Measurements from ENCODE around the gene KRTAP10-4.
"Not testable (repeated sequence)": the region's sequence is repeated elsewhere in the genome, so short reads cannot be mapped to it uniquely, and the experiment has no call there.

The KRTAP10-4 gene

DNA sequence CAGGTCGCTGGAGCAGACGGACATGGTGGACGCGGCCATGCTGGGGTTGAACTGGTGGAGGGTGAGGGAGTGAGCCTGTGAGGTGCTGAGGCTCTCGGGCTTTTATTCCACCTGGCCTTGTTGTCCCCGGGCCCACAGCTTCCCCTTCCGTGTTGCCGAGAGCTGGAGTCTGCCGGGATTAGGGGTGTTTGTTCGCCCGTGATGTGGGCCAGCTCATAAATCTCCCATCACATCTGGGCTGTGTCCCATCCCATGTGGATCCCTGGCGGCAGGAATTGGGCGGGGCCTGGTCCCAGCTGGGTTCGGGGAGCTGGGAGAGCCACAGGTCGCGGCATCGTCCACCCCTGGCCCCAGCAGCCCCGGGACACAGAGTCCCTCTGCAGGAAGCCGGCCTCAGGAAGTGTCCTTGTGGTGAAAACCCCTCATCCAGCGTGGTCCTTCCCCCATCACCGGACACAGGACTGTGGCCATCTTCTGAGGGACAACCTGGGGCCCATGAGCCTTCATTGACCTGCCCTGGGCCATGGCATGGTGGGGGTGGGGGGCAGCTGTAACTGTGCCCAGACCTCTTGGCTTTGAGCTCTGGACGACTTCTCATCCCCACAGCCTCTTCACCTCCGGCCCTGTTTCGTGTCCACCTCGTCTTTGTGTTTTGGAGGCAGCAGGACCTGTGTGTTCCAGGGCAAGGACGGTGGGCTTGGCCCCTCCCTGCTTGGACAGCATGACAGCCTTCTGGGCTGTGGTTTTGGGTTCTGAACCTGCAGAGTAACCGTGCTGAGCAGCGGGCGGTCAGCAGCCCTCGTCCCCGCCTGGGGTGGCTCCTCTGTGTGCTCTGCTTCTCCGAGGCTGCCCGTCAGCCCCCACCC is 19.1 kb downstream of the KRTAP10-4 start, which contains the start of gene KRTAP10-6:
TSS of gene KRTAP10-6 (minus strand) at position 60 of the 866 bp plus-strand sequence. CDS start at position 39, 21 bp downstream.
- no peak for DNase-seq (ENCODE audit: low spot score in 2 of 2)
- no peak within 1 kb of the TSS for H3K4me3 Mint-ChIP-seq
- no peak within 1 kb of the TSS for H3K27ac Mint-ChIP-seq
- no peaks in the 10 kb centered on the region for H3K36me3 Mint-ChIP-seq
- ATAC-seq = no peak
- H3K9me3 Mint-ChIP-seq = no peaks in the 10 kb centered on the region
- H3K4me1 Mint-ChIP-seq = peaks cover 5% of the 10 kb centered on the region

DNA sequence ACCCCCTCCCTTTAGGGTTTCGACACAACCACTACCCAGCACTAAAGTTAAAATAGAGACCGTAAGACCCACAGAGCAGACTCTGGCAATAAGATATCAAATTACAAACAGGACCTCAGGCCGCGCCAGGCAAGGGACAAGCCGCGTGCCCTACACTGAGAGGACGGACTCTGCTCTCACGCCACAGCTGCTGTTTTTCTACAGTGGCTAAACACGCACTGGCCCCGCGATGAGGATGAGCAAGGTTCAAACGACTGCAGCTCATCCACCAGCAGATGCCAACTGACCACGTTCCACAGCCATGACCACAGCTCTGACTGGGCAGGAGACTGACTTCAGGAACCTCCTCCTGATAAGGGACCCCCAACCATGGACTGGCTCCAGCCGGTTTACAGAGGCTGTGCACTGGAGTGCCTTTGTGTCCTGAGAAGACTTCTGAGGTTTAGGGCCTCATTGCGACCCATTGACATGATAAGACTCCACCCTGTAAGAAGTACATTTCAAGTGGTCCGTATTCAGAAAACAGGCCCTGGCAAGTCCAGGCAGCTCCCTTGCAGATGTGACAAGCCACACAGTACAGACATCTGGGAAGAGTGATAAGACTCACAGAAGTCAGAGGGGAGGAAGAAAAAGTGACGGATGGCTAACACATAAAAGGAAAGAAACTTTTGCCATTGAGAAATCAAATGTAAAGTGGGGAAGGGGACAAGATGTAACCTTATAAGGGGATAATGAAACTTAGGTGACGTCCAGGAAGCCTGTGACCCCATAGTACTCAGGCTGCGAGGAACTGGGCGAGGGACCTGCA is 20.3 kb downstream of the KRTAP10-4 start:
- no peaks in the 10 kb centered on the region for H3K36me3 Mint-ChIP-seq
- peaks cover 5% of the 10 kb centered on the region for H3K4me1 Mint-ChIP-seq
- peaks cover 3% of the 10 kb centered on the region for H3K9me3 Mint-ChIP-seq
- ATAC-seq = no peak
- DNase-seq (ENCODE audit: low spot score in 2 of 2) = no peak
- H3K4me3 Mint-ChIP-seq = no peak overlapping the region
- H3K27ac Mint-ChIP-seq = no peak overlapping the region

DNA sequence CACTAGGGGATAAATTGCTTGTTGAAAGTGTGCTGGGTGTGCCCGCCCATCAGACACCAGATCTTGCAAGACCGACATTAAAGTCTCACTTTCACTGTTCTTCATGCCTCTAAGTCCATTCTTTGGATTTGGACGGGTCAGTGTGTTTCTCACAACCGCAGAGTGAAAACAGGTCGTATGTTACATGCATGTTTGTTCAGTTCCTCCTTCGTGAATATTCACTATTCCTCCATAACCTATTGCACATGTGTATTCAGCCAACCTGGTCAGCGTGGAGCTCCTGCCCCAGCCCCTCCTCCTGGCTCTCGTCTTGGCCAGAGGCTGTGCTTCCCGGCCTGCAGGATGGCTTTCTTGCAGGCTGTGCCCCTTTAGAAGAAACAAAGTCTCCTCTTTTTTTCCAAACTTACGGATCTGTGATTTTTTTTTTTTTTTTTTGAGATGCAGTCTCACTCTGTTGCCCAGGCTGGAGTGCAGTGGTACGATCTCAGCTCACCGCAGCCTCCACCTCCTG is 20.9 kb downstream of the KRTAP10-4 start:
- no peak overlapping the region for H3K27ac Mint-ChIP-seq
- ATAC-seq = no peak
- DNase-seq (ENCODE audit: low spot score in 2 of 2) = no peak
- peaks cover 5% of the 10 kb centered on the region for H3K4me1 Mint-ChIP-seq
- H3K4me3 Mint-ChIP-seq = no peak overlapping the region
- no peaks in the 10 kb centered on the region for H3K36me3 Mint-ChIP-seq
- H3K9me3 Mint-ChIP-seq = peaks cover 3% of the 10 kb centered on the region

DNA sequence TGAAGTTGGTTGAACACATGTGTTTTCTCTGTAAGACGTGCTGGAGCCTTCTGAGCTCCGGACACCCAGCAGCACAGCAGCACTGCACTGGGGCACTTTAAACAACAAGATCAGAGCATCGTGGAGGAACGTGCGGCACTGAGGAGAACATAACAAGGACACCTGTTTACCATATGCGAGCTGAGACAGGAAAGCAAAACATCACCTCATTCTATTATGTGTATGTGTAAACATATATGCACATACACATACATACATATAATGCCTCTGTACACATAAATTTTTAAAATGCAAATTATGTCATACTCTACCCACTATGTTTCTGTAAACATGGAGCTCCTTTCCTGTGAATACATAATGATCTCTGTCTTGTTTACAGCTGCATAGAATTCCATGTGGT is 22.0 kb downstream of the KRTAP10-4 start:
- Mint-ChIP-seq H3K36me3 (no peaks in the 10 kb centered on the region), H3K9me3 (peaks cover 3% of the 10 kb centered on the region), H3K4me1 (peaks cover 5% of the 10 kb centered on the region), H3K4me3 (no peak overlapping the region), H3K27ac (no peak overlapping the region)
- DNase-seq (ENCODE audit: low spot score in 2 of 2) (no peak), ATAC-seq (no peak)

DNA sequence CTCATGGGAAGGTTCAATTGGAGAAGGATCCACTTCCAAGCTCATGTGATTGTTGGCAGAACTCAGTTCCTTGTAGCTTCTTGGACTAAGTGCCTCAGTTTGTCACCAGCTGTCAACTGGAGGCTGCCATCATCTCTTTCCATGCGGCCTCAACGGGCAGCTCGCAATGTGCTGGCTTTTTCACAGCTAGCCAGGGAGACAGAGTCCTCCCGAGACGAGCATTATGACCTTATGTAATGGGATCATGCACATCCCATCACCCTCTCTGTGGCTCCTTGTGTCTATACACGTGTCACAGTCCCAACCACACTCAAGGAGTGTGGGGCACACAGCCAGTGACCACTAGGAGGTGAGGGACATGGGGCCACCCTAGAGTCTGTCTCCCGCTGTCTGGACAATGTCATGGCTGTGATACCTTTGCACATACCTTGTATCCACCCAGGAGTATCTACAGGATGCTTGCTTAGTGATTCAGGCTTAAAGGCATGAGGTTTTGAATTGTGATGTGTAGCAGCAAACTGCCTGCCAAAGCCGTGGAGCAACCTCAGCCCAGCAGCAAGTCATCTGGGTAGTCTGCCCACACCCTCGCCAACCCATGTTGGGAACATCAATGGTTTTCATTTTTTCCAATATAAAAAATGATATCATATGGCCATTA is 22.7 kb downstream of the KRTAP10-4 start:
- DNase-seq (ENCODE audit: low spot score in 2 of 2) (no peak), ATAC-seq (no peak)
- H3K27ac Mint-ChIP-seq = no peak overlapping the region
- peaks cover 3% of the 10 kb centered on the region for H3K9me3 Mint-ChIP-seq
- H3K36me3 Mint-ChIP-seq = no peaks in the 10 kb centered on the region
- no peak overlapping the region for H3K4me3 Mint-ChIP-seq
- H3K4me1 Mint-ChIP-seq = peaks cover 5% of the 10 kb centered on the region

DNA sequence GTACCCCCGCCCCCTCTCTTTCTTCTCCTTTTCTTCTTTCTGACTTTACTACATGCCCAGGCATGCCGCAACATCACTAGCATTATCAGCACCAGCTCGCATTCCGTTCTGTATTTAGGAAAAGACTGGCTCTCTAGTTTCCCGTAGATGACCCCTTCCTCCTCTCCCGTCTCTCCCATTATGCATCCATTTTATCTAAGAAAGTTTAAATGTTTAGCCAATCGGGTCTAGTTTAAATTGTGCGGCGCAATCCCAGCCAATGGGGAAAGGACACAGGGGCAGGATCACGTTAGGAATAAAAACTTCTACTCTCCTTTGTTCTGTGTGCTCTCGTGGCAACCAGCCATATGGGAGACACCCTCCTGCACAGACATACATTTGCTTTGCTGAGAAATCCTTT is 24.5 kb downstream of the KRTAP10-4 start:
- ATAC-seq (no peak), DNase-seq (ENCODE audit: low spot score in 2 of 2) (no peak)
- no peak overlapping the region for H3K4me3 Mint-ChIP-seq
- H3K4me1 Mint-ChIP-seq = peaks cover 11% of the 10 kb centered on the region
- no peaks in the 10 kb centered on the region for H3K36me3 Mint-ChIP-seq
- H3K27ac Mint-ChIP-seq = no peak overlapping the region
- peaks cover 3% of the 10 kb centered on the region for H3K9me3 Mint-ChIP-seq

DNA sequence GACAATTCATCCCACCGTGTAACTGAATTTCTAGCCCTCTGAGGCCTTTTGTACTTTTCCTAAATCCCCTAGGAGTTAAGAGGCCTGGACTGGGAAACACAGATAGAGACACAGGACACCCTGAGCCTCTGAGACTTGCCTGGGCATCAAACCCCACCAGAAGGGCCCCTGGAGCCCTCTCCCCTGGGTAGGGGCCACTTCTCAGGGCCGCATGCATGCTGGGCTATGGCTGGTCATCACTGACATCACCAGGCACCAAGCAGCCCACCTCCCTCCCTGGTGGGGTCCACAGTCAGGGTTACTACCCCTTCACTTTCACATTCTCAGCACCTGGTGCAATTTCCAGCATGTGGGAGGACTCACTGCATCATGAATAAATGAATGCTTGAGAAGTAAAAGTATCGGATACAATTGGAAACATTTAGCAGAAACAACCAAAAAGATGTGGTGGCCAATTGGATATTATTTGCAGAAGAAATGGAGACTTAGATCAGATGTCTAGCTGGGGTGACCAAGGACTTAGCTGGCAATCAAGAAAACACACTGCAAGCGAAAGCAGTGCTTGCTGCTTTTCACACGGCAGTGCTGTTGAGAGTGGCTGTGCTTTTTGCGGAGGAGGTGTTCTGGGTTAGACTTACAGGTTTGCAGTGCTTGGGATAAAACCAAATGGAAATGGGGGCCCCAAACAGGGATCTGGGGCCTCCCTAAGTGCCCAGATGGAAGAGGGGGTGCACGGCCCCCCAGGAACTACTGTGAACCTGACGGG is 25.9 kb downstream of the KRTAP10-4 start:
- Mint-ChIP-seq H3K36me3 (no peaks in the 10 kb centered on the region), H3K27ac (no peak overlapping the region), H3K9me3 (peaks cover 3% of the 10 kb centered on the region), H3K4me1 (peaks cover 11% of the 10 kb centered on the region), H3K4me3 (no peak overlapping the region)
- no peak for ATAC-seq
- no peak for DNase-seq (ENCODE audit: low spot score in 2 of 2)

DNA sequence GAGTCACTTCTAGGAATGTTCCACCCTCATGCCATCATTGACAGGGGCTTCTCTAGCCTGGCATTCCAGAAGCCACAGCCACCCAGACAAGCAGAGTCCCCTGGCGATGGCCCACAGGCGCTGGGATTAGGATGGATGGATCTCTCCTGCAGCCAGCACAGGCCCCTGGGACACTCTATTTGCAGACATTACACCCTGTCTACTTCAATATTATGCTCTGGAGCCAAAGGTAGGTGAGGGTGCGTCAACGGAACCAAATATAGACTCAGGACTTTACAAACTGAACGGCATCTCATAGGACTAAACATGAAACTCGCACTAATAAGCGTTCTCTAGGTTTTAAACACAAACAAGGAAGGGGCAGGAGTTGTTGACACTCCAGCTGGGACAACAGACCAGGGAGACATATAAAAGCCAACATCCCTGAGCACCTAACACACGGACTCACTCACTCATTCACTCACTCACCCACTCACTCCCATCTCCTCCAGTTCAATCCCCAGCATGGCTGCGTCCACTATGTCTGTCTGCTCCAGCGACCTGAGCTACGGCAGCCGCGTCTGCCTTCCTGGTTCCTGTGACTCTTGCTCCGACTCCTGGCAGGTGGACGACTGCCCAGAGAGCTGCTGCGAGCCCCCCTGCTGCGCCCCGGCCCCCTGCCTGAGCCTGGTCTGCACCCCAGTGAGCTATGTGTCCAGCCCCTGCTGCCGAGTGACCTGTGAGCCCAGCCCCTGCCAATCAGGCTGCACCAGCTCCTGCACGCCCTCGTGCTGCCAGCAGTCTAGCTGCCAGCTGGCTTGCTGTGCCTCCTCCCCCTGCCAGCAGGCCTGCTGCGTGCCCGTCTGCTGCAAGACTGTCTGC is 26.8 kb downstream of the KRTAP10-4 start, which contains the start of gene KRTAP10-7:
TSS of gene KRTAP10-7 (plus strand) at position 480 of the 861 bp plus-strand sequence. CDS start at position 505, 25 bp downstream.
- not testable (repeated sequence) for DNase-seq (ENCODE audit: low spot score in 2 of 2); H3K36me3 Mint-ChIP-seq; ATAC-seq; H3K4me1 Mint-ChIP-seq; H3K9me3 Mint-ChIP-seq; H3K27ac Mint-ChIP-seq; H3K4me3 Mint-ChIP-seq

DNA sequence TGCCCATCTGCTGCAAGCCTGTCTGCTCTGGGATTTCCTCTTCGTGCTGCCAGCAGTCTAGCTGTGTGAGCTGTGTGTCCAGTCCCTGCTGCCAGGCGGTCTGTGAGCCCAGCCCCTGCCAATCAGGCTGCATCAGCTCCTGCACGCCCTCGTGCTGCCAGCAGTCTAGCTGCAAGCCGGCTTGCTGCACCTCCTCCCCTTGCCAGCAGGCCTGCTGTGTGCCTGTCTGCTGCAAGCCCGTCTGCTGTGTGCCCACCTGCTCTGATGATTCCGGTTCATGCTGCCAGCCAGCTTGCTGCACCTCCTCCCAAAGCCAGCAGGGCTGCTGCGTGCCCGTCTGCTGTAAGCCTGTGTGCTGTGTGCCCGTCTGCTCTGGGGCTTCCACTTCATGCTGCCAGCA is 27.6 kb downstream of the KRTAP10-4 start:
- not testable (repeated sequence) for DNase-seq (ENCODE audit: low spot score in 2 of 2); H3K4me3 Mint-ChIP-seq; ATAC-seq; H3K9me3 Mint-ChIP-seq; H3K27ac Mint-ChIP-seq; H3K4me1 Mint-ChIP-seq; H3K36me3 Mint-ChIP-seq

DNA sequence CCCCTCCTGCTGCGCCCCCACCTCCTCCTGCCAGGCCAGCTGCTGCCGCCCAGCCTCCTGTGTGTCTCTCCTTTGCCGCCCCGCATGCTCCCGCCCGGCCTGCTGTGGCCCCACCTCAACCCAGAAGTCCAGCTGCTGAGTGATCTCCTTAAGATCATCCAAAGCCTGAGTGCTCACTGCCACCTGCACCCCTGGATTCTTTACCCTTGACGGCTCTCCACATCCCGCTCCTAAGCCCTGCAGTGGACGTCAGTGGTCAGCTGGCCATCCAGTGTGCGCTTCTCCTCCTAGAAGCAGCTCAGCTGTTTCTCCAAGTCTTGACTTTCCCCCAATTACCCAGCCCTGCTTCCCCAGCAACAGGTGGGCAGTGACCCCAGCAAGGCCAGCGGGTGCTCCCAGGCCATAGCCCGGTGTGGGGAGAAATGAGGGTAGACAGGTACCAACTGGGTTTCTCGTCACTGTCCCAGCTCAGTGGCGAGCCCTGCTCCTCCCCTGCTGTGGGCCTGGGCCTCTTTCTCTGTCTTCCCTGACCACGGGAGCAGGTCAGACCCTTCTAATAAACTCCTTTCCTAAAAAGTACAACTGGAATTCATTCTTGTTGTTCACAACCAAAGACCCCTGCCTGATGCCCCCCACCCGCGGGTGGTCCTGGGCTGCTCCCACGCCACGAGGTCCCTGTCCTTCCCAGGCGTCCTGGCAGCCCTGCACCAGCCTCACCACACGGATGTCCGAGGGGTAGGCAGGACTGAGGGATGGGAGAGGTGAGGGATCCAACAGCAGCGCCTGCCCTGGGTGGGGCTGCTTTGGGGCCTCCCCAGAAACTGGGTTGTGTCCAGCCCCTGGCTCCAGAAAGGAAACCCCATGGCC is 28.3 kb downstream of the KRTAP10-4 start:
- no peak overlapping the region for H3K27ac Mint-ChIP-seq
- no peak overlapping the region for H3K4me3 Mint-ChIP-seq
- DNase-seq (ENCODE audit: low spot score in 2 of 2) (no peak), ATAC-seq (no peak)
- peaks cover 6% of the 10 kb centered on the region for H3K4me1 Mint-ChIP-seq
- H3K36me3 Mint-ChIP-seq = no peaks in the 10 kb centered on the region
- H3K9me3 Mint-ChIP-seq = peaks cover 3% of the 10 kb centered on the region

DNA sequence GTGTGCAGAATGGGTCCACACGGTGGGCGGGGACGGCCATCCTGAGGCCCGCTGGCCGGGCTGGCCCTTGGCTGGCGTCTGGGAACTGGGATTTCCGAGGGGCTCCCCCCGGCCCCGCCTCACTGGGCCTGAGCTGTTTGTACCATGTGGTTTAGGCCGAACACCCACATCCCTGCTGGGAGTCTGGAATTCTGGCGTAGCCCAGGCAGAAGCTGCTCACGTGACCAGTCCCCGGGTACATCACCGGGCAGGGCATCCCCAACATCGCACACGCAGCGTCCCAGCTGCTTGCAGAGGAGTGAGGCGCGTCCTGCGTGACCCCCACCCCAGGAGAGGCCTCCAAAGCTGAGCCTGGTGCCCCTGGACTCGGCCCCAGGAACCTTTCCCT is 28.9 kb downstream of the KRTAP10-4 start:
- H3K4me3 Mint-ChIP-seq = no peak overlapping the region
- no peak overlapping the region for H3K27ac Mint-ChIP-seq
- DNase-seq (ENCODE audit: low spot score in 2 of 2) = no peak
- peaks cover 3% of the 10 kb centered on the region for H3K9me3 Mint-ChIP-seq
- H3K36me3 Mint-ChIP-seq = no peaks in the 10 kb centered on the region
- H3K4me1 Mint-ChIP-seq = peaks cover 6% of the 10 kb centered on the region
- ATAC-seq = no peak

DNA sequence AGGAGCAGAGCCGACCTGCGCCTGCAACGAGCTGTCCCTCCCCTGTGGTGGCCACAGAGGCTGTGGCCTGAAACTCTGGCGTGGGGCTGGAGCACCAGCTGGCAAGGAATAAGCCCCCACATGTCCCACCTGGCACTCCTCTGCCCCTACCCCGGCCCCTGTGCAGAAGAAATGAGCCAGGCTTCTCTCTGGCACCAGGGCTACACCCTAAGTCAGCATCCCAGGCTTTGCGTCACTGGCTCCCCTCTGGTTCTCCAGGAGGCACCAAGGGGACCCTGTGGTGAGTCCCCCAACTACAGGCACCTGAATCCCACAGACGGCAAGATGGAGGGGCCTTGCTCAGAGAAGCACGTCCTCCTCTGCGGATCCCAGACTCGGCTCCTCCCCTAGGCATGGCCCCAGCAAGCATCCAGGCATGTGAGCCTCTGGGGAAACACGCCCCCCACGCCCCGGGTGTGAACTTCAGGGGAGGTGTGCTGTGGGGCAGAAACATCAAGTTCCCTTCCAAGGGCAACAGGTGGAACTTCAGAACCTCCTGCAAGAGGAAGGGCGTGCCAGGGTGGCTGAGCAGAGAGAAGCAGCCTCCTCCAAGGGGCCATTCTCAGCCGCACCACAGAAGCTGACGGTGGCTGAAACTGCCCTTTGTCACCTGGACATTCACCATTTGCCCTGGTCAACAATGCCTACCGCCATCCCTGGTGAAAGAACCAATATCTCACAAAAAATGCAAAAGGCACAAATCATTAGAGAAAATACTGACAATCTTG is 29.8 kb downstream of the KRTAP10-4 start:
- no peak for DNase-seq (ENCODE audit: low spot score in 2 of 2)
- no peak for ATAC-seq
- H3K36me3 Mint-ChIP-seq = no peaks in the 10 kb centered on the region
- no peak overlapping the region for H3K27ac Mint-ChIP-seq
- no peak overlapping the region for H3K4me3 Mint-ChIP-seq
- peaks cover 3% of the 10 kb centered on the region for H3K9me3 Mint-ChIP-seq
- H3K4me1 Mint-ChIP-seq = peaks cover 6% of the 10 kb centered on the region
